ENCODE results near the gene HDDC3.

DNA sequence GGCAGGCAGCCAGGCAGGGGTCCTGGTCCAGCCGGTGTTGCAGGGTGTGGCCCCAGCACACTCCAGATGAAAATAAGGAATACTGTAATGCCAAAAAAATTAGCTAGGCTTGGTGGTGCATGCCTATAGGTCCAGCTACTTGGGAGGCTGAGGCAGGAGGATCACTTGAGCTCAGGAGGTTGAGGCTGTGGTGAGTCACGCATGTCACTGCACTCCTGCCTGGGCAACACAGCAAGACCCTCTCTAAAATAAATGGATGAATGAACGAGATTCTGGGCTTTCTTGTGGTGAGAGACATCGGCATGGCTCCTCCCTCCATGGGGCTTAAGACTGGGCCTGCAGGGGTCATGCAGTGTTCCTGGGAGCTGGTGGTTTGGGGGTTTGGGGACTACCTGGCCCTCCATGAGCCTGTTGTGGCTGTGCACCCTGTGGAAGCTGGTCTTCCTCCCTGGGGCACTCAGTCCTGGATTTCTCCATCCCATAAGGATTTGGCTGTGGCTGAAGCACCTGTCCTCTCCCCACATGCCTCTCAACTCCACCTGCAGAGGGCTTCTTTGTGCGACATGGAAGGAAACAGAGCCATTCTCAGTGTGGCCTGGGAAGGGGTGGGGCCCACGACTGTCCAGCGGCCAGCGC lies 14.7 kb upstream of the HDDC3 start:
- TF ChIP-seq, protein P1, sequence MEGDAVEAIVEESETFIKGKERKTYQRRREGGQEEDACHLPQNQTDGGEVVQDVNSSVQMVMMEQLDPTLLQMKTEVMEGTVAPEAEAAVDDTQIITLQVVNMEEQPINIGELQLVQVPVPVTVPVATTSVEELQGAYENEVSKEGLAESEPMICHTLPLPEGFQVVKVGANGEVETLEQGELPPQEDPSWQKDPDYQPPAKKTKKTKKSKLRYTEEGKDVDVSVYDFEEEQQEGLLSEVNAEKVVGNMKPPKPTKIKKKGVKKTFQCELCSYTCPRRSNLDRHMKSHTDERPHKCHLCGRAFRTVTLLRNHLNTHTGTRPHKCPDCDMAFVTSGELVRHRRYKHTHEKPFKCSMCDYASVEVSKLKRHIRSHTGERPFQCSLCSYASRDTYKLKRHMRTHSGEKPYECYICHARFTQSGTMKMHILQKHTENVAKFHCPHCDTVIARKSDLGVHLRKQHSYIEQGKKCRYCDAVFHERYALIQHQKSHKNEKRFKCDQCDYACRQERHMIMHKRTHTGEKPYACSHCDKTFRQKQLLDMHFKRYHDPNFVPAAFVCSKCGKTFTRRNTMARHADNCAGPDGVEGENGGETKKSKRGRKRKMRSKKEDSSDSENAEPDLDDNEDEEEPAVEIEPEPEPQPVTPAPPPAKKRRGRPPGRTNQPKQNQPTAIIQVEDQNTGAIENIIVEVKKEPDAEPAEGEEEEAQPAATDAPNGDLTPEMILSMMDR (conservative IDR thresholded peaks at IDR 0.05 in 1 of 2, IDR thresholded peaks at IDR 0.05 in 1 of 2; ENCODE audit: low read depth in 1 of 2, low read length in 2 of 2), result no peak
- no peak for TF ChIP-seq EZH2 (IDR thresholded peaks at IDR 0.05; ENCODE audit: low read length, missing control alignments)
